ENCODE data around the gene EPHA2. TPM values are rescaled to one million over a fixed set of nuclear protein-coding genes. Genes with fewer than 3 reads are reported as not detected.

The EPHA2 gene
- total RNA-seq, result 72.7 and 298 TPM in 2 replicates

GRCh38 chr1:16155537-16156410 is at the start of gene EPHA2:
TSS of gene EPHA2 (minus strand) at chr1:16156069. CDS start at chr1:16155932, 137 bp downstream.

Other genes with a start within 250 kb of the EPHA2 start
- 39.8 and 58.2 TPM in 2 replicates for gene ZBTB17, start 180.0 kb downstream of the EPHA2 start, total RNA-seq
- 0.57 TPM in 1 of 2 replicates, not detected in the other for gene SRARP, start 151.8 kb downstream of the EPHA2 start, total RNA-seq
- 0.06 TPM in 1 of 2 replicates, not detected in the other for gene HSPB7, start 138.0 kb downstream of the EPHA2 start, total RNA-seq
- not detected in 2 replicates for gene CLCNKA, start 134.0 kb downstream of the EPHA2 start, total RNA-seq
- under 0.01 TPM in 1 of 2 replicates, not detected in the other for gene CLCNKB, start 112.3 kb downstream of the EPHA2 start, total RNA-seq
- gene FAM131C, start 82.4 kb downstream of the EPHA2 start, total RNA-seq, result under 0.01 TPM in 1 of 2 replicates, not detected in the other
- gene ARHGEF19, start 56.6 kb upstream of the EPHA2 start, total RNA-seq, result 2.8 and 6.2 TPM in 2 replicates
- 7.1 and 12.3 TPM in 2 replicates for gene CPLANE2, start 81.1 kb upstream of the EPHA2 start, total RNA-seq
- gene FBXO42, start 196.4 kb upstream of the EPHA2 start, total RNA-seq, result 4.9 and 12.0 TPM in 2 replicates
- 17.3 and 30.5 TPM in 2 replicates for gene SZRD1, start 211.2 kb upstream of the EPHA2 start, total RNA-seq